ENCODE results near the gene BORCS5. TPM values are rescaled to one million over a fixed set of nuclear protein-coding genes. Genes with fewer than 3 reads are reported as not detected.

Gene BORCS5
- total RNA-seq, 4 donors from 2014 or later: 14.2 to 45.0 (median 25.6) TPM

GRCh38 chr12:12396694-12397093 is 39.8 kb downstream of the BORCS5 start:
- DNase-seq (ENCODE audit: low spot score in 2 of 2): no peak
- TF ChIP-seq POLR2A (IDR thresholded peaks at IDR 0.05) (no peak), CTCF (IDR thresholded peaks at IDR 0.05) (no peak), EP300 (IDR thresholded peaks at IDR 0.05) (no peak)
- H3K27ac ChIP-seq: peak overlapping the region; percentile 66 to 87 (median 76)
- no peak overlapping the region for H3K4me3 ChIP-seq
- no peaks in the 10 kb centered on the region for H3K36me3 ChIP-seq
- peaks cover 0 to 38% (median 12%) of the 10 kb centered on the region in 4 donors for H3K4me1 ChIP-seq
- no peaks in the 10 kb centered on the region for H3K9me3 ChIP-seq
- H3K27me3 ChIP-seq: no peaks in the 10 kb centered on the region
- 86 to 90% methylated on average over 4 of the region's 4 CpGs for WGBS, 2 donors

GRCh38 chr12:12397184-12397583 is 40.3 kb downstream of the BORCS5 start:
- H3K9me3 ChIP-seq: no peaks in the 10 kb centered on the region
- no peaks in the 10 kb centered on the region for H3K36me3 ChIP-seq
- 78 to 90% methylated on average over 5 of the region's 5 CpGs for WGBS, 2 donors
- no peak for DNase-seq (ENCODE audit: low spot score in 2 of 2)
- no peaks in the 10 kb centered on the region for H3K27me3 ChIP-seq
- TF ChIP-seq EP300 (IDR thresholded peaks at IDR 0.05): no peak
- no peak for TF ChIP-seq POLR2A (IDR thresholded peaks at IDR 0.05)
- no peak for TF ChIP-seq CTCF (IDR thresholded peaks at IDR 0.05)
- H3K4me1 ChIP-seq: peaks cover 0 to 38% (median 12%) of the 10 kb centered on the region in 4 donors
- peak overlapping the region; percentile 66 to 87 (median 76) for H3K27ac ChIP-seq
- no peak overlapping the region for H3K4me3 ChIP-seq

- peak; percentile 58 to 79 for DNase-seq (ENCODE audit: low spot score in 2 of 2)
- Histone ChIP-seq H3K4me1 (peaks cover 0 to 41% (median 12%) of the 10 kb centered on the region in 4 donors), H3K36me3 (no peaks in the 10 kb centered on the region), H3K27me3 (no peaks in the 10 kb centered on the region), H3K9me3 (no peaks in the 10 kb centered on the region), H3K4me3 (no peak overlapping the region), H3K27ac (peak overlapping the region; percentile 66 to 87 (median 76))
- 38% methylated on average over 7 of the region's 7 CpGs for WGBS, 2 donors
- TF ChIP-seq POLR2A (IDR thresholded peaks at IDR 0.05) (peak in 1 of 2 donors; percentile 22), EP300 (IDR thresholded peaks at IDR 0.05) (peak; percentile 52 to 94), CTCF (IDR thresholded peaks at IDR 0.05) (peak in 2 of 5 experiments; percentile 14 to 16)
These were observed 41.4 kb downstream of the BORCS5 start for GRCh38 chr12:12398026-12398859.

- TF ChIP-seq POLR2A (IDR thresholded peaks at IDR 0.05): no peak
- TF ChIP-seq EP300 (IDR thresholded peaks at IDR 0.05): no peak
- TF ChIP-seq CTCF (IDR thresholded peaks at IDR 0.05): no peak
- no peaks in the 10 kb centered on the region for H3K27me3 ChIP-seq
- peaks cover 0 to 49% (median 12%) of the 10 kb centered on the region in 4 donors for H3K4me1 ChIP-seq
- no peaks in the 10 kb centered on the region for H3K36me3 ChIP-seq
- H3K27ac ChIP-seq: peak overlapping the region; percentile 66 to 87 (median 76)
- H3K9me3 ChIP-seq: no peaks in the 10 kb centered on the region
- 93 to 94% methylated on average over 1 of the region's 1 CpG for WGBS, 2 donors
- no peak for DNase-seq (ENCODE audit: low spot score in 2 of 2)
- H3K4me3 ChIP-seq: no peak overlapping the region
These were observed 42.3 kb downstream of the BORCS5 start for GRCh38 chr12:12399161-12399560.

GRCh38 chr12:12399776-12400305 is 43.0 kb downstream of the BORCS5 start:
- 78 to 84% methylated on average over 4 of the region's 4 CpGs for WGBS, 2 donors
- H3K27me3 ChIP-seq: no peaks in the 10 kb centered on the region
- DNase-seq (ENCODE audit: low spot score in 2 of 2): no peak
- H3K9me3 ChIP-seq: no peaks in the 10 kb centered on the region
- H3K36me3 ChIP-seq: no peaks in the 10 kb centered on the region
- peak overlapping the region in 2 of 4 donors; percentile 79 to 87 for H3K27ac ChIP-seq
- H3K4me3 ChIP-seq: no peak overlapping the region
- H3K4me1 ChIP-seq: peaks cover 0 to 49% (median 13%) of the 10 kb centered on the region in 4 donors
- TF ChIP-seq EP300 (IDR thresholded peaks at IDR 0.05) (no peak), POLR2A (IDR thresholded peaks at IDR 0.05) (no peak), CTCF (IDR thresholded peaks at IDR 0.05) (no peak)
